Measurements from ENCODE around the gene PDGFRB. TPM values are rescaled to one million over a fixed set of nuclear protein-coding genes. Genes with fewer than 3 reads are reported as not detected.
"Not testable (repeated sequence)": the region's sequence is repeated elsewhere in the genome, so short reads cannot be mapped to it uniquely, and the experiment has no call there.

Gene PDGFRB
- total RNA-seq, 1 donor: 0.54 TPM

DNA sequence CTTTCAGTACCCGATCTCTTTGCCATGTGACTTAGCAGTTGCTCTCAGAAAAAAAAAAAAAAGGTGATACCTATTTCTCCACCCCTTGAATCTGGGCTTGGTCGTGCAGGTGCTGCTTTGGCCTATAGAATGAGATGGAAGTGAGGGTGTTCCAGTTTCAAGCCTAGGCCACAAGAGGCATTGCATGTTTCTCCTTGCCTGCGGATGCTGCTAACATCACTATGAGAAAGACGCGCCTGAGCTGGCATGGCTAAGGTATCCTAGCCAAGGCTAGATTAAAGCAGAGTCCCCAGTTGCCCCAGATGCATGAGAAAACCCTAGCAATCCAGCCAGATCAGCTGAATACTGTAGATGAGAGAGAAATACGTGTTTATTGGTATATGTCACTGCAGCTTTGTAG, 54.6 kb downstream of the PDGFRB start:
- no peak for DNase-seq (ENCODE audit: low read depth in 2 of 3, low spot score in 2 of 3)

DNA sequence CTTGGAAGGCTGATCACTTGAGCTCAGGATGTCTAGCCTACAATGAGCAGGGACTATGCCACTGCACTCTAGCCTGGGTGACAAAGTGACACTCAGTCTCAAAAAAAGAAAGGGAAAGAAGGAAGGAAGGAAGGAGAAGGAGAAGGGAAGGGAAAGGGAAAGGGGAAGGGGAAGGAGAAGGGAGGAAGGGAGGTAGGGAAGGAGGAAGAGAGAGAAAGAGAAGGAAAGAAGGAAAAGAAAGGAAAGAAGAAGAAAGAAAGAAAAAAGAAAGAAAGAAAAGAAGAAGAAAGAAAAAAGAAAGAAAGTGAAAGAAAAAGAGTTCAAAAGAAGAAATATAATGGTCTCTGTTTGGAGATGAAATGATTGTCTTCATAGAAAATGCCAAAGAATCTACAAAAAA, 58.5 kb downstream of the PDGFRB start:
- DNase-seq (ENCODE audit: low read depth in 2 of 3, low spot score in 2 of 3): no peak

DNA sequence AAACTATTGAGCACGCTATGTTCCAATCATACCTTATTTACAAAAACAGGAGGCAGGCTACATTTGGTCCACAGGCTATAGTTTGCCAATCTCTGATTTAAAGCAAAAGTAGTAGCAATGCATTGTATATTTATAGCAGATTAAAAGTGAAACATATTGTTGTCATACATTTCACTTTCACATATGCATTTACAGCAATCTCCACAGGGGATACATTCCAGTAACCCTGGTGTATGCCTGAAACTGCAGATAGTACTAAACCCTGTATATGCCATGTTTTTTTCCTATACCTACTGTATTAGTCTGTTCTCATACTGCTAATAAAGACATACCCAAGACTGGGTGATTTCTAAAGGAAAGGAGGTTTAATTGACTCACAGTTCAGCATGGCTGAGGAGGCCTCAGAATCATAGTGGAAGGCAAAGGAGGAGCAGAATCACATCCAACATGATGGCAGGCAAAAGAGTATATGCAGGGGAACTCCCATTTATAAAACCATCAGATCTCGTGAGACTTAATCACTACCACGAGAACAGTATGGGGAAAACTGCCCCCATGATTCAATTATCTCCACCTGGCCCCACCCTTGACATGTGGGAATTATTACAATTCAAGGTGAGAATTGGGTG, 63.4 kb downstream of the PDGFRB start:
- DNase-seq (ENCODE audit: low read depth in 2 of 3, low spot score in 2 of 3): no peak

DNA sequence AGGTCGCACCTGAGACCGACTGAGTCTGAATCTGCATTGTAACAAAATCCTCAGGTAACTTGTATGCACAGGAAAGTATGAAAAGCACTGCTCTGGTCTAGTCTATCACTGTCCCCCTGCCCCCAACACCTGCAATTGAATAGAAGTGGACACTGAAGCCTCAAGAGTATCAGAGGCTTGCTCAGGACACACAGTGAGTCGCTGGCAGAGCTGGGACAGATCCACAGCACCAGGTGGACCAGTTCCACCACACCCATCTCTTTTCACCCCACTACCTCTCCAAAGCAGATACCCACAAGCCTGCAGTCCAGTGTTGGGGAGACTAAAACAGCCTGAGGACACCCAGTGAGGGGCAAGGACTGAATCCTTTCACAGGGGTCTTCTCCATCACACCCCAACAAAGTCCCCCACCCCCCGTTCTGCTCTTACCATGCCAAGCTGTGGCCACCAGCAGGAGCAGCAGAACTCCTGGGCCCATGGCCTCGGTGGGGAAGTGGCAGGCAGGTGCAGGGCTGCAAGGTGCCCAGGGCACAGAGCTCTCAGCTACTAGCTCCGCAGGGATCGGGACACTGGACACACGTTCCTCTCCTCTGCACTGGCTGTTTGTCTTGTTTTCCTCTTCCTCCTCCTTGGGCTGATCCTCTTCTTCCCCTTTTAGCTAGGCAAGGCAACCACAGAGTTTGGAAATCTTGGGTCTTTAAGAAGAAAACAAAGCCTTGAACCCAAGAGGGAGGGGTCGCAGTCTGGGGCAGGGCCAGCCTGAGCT, 69.5 kb downstream of the PDGFRB start, which contains the start of gene CSF1R:
Gene CSF1R, minus strand, starts transcription at position 605 of the 766 bp plus-strand sequence. Its CDS starts 127 bp downstream, at position 478.
- DNase-seq (ENCODE audit: low read depth in 2 of 3, low spot score in 2 of 3): no peak

DNA sequence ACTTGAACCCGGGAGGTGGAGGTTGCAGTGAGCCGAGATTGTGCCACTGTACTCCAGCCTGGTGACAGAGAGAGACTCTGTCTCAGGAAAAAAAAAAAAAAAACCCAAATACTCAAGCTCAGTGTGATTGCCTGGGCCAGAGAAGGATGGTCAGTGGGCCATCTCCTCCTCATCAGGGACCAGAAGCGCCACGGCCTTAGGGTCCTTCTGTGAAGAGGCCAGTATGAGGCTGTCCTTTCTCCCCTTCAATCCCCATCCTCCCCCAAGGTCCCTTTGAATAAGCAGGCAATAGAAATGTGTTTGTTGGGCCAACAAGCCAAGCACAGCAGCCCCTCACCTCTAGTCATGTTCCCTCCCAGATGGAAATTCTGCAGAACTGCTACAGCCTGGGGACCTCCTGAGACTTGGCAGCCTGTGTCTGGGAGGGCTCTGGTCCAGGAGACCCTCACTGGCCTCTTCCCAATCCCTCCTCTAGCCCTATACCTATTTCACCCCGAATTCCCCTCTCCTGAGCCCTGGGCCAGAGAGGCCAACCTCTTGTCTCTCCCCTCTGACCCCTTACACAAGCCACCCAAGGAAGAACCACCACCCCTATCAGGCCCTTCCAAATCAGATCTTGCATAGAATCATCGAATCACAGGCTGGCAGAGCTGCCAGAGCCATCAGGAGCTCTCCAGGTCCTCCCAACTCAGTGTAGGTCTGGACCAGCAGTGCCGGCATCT, 70.3 kb downstream of the PDGFRB start:
- DNase-seq (ENCODE audit: low read depth in 2 of 3, low spot score in 2 of 3): no peak

DNA sequence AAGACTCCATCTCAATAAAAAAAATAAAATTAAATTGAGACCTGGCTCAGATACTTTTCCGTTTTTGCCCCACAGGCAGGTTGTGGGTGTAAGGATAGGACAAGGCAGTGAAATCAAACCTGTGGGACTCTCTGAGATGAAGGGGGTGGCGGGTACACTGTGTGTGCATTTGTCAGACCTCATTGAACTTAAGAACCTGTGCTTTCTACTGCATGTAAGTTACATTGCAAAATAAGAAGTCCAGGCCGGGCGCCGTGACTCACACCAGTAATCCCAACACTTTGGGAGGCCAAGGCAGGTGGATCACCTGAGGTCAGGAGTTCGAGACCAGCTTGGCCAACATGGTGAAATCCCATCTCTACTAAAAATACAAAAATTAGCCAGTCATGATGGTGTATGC, 70.9 kb downstream of the PDGFRB start:
- DNase-seq (ENCODE audit: low read depth in 2 of 3, low spot score in 2 of 3): not testable (repeated sequence)

DNA sequence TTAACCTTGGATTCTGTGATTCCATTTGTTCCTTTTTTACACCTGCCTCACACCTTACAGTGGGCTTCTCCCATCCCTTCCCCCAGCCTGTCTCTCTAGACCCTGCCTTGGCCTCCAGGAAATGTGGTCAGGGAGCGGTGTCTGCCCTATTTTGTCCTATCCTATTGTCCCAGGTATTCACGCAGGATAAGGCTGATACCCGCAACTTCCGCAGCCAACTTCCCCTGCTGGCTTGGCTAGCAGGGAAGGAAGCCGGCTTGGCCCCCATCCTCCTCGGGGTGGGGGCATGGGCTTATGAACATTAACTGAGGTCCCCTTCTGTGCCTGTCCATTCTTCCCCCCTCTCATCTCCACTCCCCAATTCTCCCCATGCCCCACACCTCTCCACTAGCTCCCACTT, 72.8 kb downstream of the PDGFRB start:
- peak in 1 of 3 donors; percentile 39 for DNase-seq (ENCODE audit: low read depth in 2 of 3, low spot score in 2 of 3)

DNA sequence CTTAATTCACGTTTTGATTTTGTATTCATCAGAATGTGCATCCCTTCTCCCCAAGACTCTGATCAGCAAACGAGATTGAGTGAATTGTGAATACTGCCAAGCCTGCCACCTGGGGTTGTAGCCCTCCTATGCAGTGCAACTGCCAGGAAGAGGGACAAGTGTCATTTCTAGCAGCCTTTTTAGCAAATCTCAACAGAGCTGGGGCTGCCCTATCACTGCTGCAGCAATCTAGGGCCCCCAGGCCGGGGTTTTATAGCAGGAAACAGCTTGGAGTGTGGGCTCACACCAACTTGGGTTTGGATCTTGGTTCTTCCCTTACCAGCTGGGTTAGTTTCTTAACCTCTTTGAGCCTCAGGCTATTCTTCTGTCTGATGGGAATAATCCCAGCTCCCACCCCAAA, 73.3 kb downstream of the PDGFRB start:
- peak in 2 of 3 donors; percentile 75 to 92 for DNase-seq (ENCODE audit: low read depth in 2 of 3, low spot score in 2 of 3)

DNA sequence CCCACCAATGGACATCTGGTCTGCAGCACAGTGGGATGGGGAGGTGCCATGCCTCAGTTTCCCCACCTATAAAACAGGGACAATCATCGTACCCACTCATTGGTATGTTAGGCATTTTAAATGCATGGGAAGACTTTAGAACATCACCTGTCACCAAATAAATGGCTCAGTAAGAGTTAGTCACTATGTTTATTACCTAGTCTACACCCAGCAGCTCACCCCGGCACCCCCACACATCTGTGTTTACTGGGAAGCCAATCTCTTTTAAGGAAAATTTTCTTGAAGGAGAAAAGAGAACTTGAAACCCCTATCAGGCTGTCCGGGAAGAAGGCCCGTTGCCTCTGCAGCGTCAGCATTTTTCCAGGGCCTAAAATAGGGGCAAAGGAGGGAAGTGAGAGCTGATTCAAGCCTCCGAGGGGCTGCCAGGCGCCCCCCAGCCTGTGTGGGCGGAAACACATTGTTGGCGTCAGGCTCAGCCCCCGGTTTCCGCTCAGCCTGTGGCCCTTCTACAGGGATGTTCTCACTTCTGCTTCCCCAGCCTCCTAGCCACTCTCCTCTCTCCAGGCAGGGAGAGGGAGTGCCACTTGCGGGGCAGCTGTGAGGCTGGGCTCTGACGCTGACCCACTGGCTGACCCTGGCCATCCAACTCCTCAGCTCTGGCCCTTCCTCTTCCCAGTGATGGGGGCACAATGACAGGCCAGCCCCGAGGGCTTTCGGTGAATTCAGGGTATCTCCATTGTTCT, 73.9 kb downstream of the PDGFRB start:
- peak in 2 of 3 donors; percentile 91 to 93 for DNase-seq (ENCODE audit: low read depth in 2 of 3, low spot score in 2 of 3)

DNA sequence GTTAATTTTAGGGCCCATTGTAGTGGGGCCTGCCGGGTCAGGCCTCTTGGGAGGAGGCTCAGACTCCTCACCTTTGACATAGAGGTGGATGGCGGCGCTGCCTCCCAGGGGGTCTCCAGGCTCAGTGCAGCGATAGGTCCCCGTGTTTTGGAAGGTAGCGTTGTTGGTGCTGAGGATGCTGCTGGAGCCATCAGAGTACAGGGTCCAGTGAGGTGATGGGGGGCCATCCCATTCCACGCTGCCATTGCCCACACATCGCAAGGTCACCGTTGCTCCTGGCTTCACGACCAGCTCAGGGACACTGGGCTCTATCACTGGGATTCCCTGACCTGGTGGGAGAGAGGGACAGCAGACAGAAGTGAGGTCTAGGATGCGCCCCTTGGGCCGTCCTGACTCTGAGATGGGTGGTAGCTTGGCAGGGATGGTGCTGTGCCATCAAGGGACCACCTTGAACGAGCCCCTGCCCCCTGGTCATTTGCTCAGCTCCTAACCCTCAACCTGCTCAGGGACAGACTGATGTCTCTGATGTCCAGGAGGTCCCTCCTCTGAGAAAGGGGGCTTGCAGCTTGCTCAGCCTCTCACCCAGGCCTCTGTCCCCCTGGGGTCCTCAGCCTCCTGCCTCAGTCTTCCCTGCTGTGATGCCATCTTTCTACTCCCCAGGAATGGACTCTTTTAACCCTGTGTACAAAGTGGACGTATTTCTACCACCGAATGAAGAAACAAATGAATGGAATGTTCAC, 74.8 kb downstream of the PDGFRB start:
- no peak for DNase-seq (ENCODE audit: low read depth in 2 of 3, low spot score in 2 of 3)

DNA sequence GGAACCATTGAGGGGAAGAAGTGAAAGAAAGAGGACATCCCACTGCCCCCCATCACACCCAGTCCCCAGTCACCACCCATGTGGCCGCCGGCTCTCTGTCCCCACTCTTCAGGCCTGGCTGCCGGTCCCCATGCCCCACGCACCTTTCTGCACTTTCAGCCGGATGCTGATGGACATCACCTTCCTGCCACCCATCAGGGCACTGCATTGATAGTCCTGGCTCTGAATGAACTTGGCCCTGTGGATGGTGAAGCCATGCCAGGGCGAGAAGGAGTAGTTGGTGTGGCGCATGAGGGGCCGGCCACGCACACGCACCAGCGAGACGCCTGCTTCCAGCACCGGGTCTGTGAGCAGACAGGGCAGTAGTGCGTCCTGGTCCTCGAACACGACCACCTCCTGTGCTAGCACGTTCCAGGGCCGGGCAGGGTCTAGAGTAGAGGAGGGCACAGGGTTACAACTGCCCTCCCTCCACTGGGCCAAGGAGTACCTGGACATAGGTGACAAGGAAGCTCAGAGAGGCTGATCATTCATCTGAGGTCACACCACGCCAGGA, 75.7 kb downstream of the PDGFRB start:
- DNase-seq (ENCODE audit: low read depth in 2 of 3, low spot score in 2 of 3): no peak

DNA sequence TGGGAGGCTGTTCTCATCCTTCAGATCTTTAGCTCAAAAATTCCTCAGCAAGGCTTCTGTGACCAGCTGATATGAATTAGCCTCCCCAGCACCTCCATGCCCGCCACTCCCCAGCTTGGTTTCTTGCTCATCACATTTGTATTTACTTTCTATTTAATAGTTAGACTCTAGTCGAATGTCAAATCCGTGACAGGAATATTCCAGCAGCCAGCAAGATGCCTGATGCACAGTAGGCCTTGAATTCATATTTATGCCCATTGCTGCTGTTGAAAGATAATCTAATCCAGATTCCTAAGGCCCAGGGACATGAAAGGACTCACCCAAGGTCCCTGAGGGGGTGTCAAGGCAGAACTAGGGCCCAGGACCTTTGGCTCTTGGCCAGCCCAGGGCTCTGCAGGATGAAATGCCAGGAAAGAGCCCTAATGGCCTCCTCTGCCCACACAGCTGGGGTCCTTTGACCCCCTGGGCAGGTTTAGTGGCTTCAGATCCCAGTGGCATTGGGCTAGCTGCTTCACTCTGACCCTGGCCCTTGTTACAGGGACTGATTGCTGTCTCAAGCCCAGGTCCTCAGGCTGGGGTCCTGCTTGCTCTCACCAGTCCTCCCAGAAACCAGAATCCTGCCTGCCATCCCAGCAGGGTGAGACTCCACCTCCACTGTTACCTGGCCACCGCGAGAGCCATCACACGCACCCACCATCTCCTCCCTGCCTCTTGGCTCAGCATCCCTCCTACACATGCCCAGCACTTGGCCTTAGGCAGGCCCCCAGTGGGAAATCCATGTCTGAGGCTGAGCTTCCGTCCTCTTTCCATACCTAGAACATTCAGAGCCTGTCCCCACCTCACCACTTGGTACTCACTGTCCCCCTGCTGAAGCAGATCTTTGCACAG, 76.6 kb downstream of the PDGFRB start:
- no peak for DNase-seq (ENCODE audit: low read depth in 2 of 3, low spot score in 2 of 3)

DNA sequence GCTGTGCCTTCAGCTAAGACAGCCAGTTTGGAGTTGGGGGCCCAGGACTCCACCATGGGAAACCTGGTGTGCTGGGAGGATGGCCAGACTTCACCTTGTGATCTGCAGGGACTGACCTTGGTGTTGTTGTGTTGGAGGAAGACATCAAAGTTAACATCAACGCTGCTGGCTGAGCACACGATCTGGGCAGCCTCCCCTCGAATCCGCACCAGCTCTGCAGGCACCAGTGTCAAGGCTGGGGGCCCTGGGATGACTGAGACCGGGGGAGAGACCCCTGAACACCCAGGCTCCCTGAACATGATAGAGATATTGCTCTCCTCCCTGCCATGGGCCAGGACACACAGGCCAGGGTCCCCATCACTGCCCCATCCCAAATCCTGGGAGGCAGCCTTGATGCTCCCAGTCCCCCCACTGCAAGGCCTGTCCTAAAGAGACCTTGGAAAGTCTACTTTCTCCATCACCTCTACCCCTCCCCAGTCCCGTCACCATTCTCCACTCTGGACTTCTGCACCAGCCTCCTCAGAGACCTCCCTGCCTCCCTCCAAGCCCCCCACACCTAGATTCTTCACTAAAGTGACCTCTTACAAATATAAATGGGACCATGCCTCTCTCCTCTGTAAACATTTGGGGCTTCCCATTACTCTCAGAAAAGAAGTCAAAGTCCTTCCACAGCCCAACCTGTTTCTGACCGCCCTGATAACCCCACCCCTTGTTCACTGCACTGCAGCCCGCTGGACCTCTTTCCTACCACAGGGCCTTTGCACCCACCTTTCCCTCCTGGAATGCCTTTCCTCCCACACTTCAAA, 77.4 kb downstream of the PDGFRB start:
- DNase-seq (ENCODE audit: low read depth in 2 of 3, low spot score in 2 of 3): no peak

DNA sequence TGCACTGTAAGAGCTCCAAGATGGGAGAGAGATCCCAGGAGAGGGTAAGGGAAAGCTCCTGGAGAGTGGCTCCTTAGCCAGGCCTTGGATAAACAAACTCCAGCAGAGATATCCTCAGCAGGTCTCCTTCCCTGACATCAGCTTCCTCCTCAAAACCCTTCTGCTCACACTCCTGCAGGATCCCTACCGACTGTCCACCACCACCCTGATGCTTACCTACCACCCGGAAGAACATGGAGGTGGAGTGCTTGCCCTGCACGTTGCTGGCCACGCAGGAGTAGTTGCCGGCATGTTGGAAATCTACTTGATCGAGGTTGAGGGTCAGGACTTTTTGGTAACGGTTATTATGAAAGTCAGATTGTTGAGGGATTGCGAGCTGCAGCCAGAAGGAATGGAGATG, 78.6 kb downstream of the PDGFRB start:
- DNase-seq (ENCODE audit: low read depth in 2 of 3, low spot score in 2 of 3): no peak

DNA sequence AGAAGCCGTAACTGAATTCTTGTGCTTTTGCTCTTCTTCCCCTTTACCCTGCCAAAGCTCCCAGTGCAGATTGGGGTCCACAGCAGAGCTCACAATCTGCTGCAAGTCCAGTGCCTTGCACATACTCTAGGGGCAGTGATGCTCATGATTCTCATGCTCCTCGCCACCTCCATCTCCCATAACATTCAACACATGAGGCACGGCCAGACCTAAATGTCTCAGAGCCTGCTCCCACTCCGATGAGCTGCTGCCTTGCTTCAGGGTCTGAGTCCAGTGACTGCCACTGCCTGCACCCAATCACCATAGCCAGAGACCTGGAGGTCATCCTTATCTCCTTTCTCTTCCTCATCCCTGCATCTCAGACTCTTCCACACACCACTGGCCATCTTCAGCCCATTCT, 79.8 kb downstream of the PDGFRB start:
- peak in 1 of 3 donors; percentile 35 for DNase-seq (ENCODE audit: low read depth in 2 of 3, low spot score in 2 of 3)

DNA sequence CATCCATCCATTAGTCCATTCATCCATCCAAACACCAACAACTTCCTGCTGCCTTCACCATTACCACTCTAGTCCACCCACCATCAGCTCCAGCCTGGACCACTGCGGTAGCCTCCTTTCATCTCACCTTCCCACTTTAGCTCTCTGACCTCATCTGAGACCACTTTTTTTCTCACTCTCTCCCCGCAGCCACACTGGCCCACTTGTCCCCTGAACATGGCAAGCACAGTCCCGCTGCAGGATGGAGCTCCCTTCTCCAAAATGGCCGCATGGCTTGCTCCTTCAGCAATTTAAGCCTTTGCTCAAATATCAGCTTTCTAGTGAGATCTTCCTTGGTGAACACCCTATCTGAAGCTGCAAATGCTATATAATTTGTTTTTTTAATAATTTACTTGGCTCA, 80.4 kb downstream of the PDGFRB start:
- no peak for DNase-seq (ENCODE audit: low read depth in 2 of 3, low spot score in 2 of 3)

DNA sequence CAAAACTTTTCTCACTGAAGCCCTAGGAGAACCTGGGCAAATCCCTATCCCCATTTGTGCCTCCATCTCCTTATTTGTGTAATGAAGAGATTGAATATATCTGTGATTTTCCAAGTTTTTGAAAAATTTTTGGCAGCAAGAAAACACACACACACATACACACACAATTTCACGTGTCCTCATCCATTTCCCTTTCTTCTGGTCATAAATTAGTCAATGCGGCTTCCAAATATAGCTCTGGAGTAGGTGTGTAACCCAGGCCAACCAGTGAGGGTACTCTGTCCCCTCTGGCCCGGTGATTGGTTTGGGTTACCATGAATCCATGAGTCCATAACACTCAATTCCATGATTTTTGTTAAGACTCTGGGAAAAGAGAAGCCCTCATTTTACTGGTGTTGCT, 82.0 kb downstream of the PDGFRB start:
- DNase-seq (ENCODE audit: low read depth in 2 of 3, low spot score in 2 of 3): no peak

DNA sequence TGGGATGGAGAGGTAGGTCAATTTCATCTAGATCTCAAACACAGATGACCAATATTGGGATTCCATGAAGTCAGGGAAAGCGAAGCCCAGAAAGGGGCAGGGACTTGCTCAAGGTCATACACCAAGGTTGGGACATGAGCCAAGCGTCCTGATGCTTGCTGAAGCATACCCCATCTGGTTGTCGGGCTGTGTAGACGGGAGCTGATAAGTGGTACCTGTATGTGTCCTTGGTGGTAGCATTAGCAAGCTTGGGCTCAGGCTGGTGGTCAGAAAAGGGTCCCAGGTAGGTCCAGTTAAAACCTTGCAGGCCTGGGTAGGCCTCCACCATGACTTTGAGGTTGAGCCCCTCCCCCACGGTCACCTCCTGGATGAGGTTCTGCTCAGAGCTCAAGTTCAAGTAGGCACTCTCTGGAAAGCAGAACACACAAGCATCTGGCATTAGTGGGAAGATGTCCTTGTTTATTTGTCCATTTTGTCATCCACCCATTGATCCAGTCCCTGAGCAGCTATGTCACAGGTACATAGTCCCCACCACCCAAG, 82.5 kb downstream of the PDGFRB start:
- no peak for DNase-seq (ENCODE audit: low read depth in 2 of 3, low spot score in 2 of 3)
